Esophagus muscularis mucosa (tissue), 3 donors: Measurements from ENCODE around the gene ELK3.

Source experiments
- CTCF ChIP-seq, 3 experiments: fragments of 200-600 bp in 2 of 3; fragments of 450-650 bp in 1 of 3; sonication (generic) in 2 of 3; IDR thresholded peaks; one replicate each; pipeline ENCODE4 v1.5.1; 2017 to 2019; ENCODE audit warnings: antibody characterized with exemption in 3 of 3, mild to moderate bottlenecking in 2 of 3, moderate library complexity in 1 of 3
- POLR2AphosphoS5 ChIP-seq, 2 donors: sonication (generic); formaldehyde crosslinking; IDR thresholded peaks; one replicate each; pipeline ENCODE4 v1.6.1; 2017; ENCODE audit warnings: antibody characterized with exemption in 2 of 2

GRCh38 chr12:96197503-96198272, 3.5 kb downstream of the ELK3 start:
- no peak for TF ChIP-seq CTCF (IDR thresholded peaks at IDR 0.05)
- TF ChIP-seq POLR2AphosphoS5 (IDR thresholded peaks at IDR 0.05), result peak in 1 of 2 donors; percentile 65
